ENCODE measurements around the gene ITGB7.

ITGB7 gene

DNA sequence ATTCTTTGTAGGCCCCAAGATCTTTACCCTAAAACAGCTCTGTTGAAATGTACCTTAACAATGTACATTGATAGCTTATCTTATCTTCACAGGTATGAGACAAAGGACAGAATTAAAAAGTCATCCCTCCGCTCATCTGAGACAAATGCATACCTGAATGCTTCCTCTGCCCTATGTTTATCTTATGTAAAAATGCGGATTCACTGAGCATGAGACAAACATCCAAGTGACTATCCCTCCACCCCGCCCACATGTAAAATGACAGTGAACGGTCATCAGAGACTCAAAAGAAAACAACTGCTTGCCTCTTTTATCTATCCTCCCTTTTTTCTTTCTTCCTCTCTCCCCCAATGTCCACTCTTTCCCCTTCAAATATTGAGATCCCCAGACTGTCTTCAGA, 63.7 kb downstream of the ITGB7 start:
- Histone ChIP-seq H3K4me3 (ENCODE audit: low read depth in 1 of 2, low read length in 2 of 2) (no peak overlapping the region), H3K36me3 (ENCODE audit: insufficient read depth, low read length) (no peaks in the 10 kb centered on the region), H3K4me1 (ENCODE audit: insufficient read depth, low read length) (no peaks in the 10 kb centered on the region), H3K9ac (ENCODE audit: low read length) (no peak overlapping the region), H3K27me3 (ENCODE audit: control insufficient read depth in 1 of 2, insufficient read depth in 2 of 2, low read length in 2 of 2) (no peaks in the 10 kb centered on the region), H3K27ac (ENCODE audit: low read depth, low read length) (no peak overlapping the region), H3K9me3 (ENCODE audit: low read length) (no peaks in the 10 kb centered on the region)
